ENCODE data around the gene ITGAV.

The ITGAV gene

GRCh38 chr2:186575856-186576255 lies 14.0 kb upstream of the ITGAV start:
- no peak for DNase-seq

GRCh38 chr2:186576614-186577013 lies 13.2 kb upstream of the ITGAV start:
- no peak for DNase-seq

GRCh38 chr2:186582698-186583097 lies 7.2 kb upstream of the ITGAV start:
- no peak for DNase-seq

GRCh38 chr2:186584053-186584452 lies 5.8 kb upstream of the ITGAV start:
- DNase-seq = no peak

- no peak for DNase-seq
Observed at GRCh38 chr2:186588421-186588820, 1.4 kb upstream of the ITGAV start.

GRCh38 chr2:186588940-186589611 lies 780 bp upstream of the ITGAV start:
- no peak for DNase-seq

GRCh38 chr2:186590350-186590758 lies 498 bp downstream of the ITGAV start:
- DNase-seq = peak; percentile 8

- DNase-seq = no peak
Observed at GRCh38 chr2:186590759-186591505, 1.1 kb downstream of the ITGAV start.

GRCh38 chr2:186591506-186591890 lies 1.6 kb downstream of the ITGAV start:
- no peak for DNase-seq

GRCh38 chr2:186592137-186592875 lies 2.5 kb downstream of the ITGAV start:
- DNase-seq = no peak

- DNase-seq = no peak
Observed at GRCh38 chr2:186593523-186593922, 3.7 kb downstream of the ITGAV start.

- no peak for DNase-seq
Observed at GRCh38 chr2:186594001-186594722, 4.3 kb downstream of the ITGAV start.

GRCh38 chr2:186595219-186595618 lies 5.4 kb downstream of the ITGAV start:
- no peak for DNase-seq

- DNase-seq = no peak
Observed at GRCh38 chr2:186599186-186599778, 9.4 kb downstream of the ITGAV start.

- DNase-seq = no peak
Observed at GRCh38 chr2:186603286-186603685, 13.4 kb downstream of the ITGAV start.

- no peak for DNase-seq
Observed at GRCh38 chr2:186605041-186605440, 15.2 kb downstream of the ITGAV start.

GRCh38 chr2:186607660-186608324 lies 17.9 kb downstream of the ITGAV start:
- DNase-seq = no peak

- DNase-seq = no peak
Observed at GRCh38 chr2:186610785-186611184, 20.9 kb downstream of the ITGAV start.

- DNase-seq = no peak
Observed at GRCh38 chr2:186611526-186611925, 21.7 kb downstream of the ITGAV start.

GRCh38 chr2:186612026-186612425 lies 22.2 kb downstream of the ITGAV start:
- DNase-seq = no peak

- no peak for DNase-seq
Observed at GRCh38 chr2:186612555-186613440, 22.9 kb downstream of the ITGAV start.
